ELF-1 (cell line): ENCODE data around the gene TMEM132E.

Source experiments
- DNase-seq: peaks from one replicate; pipeline ENCODE4 v3.0.0-alpha.2; 2016; ENCODE audit warnings: low read depth, low spot score

Gene TMEM132E

GRCh38 chr17:34569591-34569990 lies 9.8 kb upstream of the TMEM132E start:
- no peak for DNase-seq

GRCh38 chr17:34570506-34570905 lies 8.9 kb upstream of the TMEM132E start:
- no peak for DNase-seq

GRCh38 chr17:34571428-34572130 lies 7.8 kb upstream of the TMEM132E start:
- no peak for DNase-seq

DNA sequence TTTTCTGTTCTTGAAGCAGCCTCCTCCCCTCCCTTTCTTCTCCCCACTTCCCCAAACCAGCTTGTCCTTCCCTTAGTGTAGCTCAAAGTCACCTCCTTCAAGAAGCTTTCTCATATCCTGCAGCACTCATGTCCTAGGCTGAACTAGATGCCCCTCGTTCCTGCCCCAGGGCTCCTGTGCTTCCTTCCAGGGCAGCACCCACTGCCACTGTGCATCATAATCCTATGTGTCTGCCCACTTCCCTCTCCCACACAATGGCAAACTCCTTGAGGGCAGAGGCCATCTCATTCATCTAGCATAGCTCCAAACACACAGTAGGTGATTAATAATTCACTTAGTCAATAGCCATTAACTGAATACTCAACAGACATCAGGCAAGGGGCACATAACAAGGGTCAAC lies 6.9 kb upstream of the TMEM132E start:
- no peak for DNase-seq

GRCh38 chr17:34575182-34575581 lies 4.2 kb upstream of the TMEM132E start:
- no peak for DNase-seq

GRCh38 chr17:34578016-34578415 lies 1.4 kb upstream of the TMEM132E start:
- DNase-seq, result peak; percentile 63

GRCh38 chr17:34578656-34579016 lies 746 bp upstream of the TMEM132E start:
- no peak for DNase-seq

- DNase-seq, result peak; percentile 65
These were observed 750 bp downstream of the TMEM132E start for GRCh38 chr17:34579979-34580684.

DNA sequence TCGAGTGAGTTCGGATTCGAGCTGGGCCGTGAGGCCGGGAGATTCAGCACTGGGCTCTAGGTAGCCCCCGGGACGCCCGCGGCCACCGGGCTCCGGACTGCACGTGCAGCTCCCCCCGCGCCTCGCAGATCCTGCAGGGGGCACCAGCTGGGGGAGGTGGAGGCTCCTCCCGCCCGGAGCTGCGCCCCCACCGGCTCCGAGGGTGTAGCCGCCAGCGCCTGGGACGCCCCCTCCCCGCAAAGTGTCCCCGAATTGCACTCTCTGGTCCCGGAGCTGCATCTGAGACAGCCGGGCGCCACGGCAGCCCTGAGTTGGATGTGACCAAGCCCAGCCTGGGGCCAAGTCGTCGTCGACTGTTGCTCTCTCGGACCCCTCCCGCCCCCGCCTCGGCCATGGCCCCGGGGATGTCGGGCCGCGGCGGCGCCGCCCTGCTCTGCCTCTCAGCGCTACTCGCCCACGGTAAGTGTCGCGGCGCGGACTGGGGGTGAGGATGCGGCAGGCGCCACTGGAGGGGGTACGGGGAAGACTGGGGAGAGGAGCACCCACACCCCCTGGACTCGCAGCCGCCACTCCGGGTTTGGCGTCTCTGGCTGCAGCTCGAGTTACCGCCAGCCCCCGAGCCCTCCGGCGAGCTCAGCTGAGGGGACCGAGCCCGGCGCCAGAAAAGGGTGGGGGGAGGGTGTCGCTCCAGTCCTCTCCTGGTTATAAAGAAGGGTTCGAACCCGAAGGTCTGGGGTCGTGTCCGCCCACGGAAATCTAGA lies 1.5 kb downstream of the TMEM132E start:
- peak; percentile 51 for DNase-seq

DNA sequence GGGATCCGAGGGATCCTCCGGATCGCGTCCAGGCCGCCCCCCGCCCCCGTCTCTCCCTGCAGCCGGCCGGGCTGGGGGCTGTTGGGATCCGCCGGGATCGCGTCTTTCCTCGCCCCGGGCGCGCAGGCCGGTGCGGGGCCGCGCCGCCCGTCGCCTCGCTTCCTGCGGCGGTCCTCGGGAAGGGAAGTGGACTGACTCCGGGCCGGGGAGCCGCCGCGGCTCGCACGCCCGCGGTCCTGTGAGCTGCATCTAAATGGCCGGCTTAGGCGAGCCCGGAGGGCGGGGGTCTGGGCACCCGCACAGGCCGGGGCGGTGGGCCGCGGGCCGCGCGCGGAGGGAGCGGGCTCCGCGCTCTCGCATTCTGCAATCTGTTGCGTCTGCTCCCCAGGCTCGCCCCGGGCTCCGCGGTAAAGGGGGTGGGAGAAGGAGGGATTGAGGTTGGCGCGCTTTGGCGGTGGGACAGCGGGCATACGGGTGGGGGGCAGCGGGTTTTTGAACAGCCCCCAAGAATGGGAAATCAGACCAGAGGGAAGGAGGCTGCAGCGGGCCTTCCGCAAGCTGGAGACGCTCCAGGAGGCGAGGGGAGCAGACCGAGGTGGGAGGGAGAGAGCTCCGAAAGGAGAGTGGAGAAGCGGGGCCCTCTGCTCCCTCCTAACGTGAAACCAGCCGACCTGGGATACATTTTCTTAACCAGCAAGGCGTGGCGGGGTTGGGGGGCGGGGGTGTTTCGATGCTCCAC lies 2.2 kb downstream of the TMEM132E start:
- no peak for DNase-seq

GRCh38 chr17:34582185-34582900 lies 3.0 kb downstream of the TMEM132E start:
- DNase-seq, result no peak

DNA sequence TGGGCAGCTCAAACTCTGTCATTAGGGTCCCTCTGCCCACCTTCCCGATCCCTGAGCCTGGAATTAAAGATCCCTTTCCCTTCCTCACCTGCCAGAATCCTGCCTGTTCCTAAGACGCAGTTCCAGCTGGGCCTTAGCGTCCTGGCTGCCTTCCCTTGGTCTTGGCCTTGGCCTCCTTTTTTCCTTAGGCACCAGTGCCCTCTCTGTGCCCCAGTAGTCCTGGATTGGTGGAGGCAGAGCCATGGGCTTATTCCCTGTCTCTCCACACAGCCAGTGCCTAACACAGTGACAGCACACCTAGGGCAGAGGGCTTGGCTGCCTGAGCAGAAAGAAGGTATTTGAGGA lies 3.5 kb downstream of the TMEM132E start:
- DNase-seq, result no peak

GRCh38 chr17:34584805-34585416 lies 5.5 kb downstream of the TMEM132E start:
- no peak for DNase-seq

- DNase-seq, result no peak
These were observed 7.0 kb downstream of the TMEM132E start for GRCh38 chr17:34586346-34586846.

GRCh38 chr17:34588266-34588665 lies 8.9 kb downstream of the TMEM132E start:
- no peak for DNase-seq

DNA sequence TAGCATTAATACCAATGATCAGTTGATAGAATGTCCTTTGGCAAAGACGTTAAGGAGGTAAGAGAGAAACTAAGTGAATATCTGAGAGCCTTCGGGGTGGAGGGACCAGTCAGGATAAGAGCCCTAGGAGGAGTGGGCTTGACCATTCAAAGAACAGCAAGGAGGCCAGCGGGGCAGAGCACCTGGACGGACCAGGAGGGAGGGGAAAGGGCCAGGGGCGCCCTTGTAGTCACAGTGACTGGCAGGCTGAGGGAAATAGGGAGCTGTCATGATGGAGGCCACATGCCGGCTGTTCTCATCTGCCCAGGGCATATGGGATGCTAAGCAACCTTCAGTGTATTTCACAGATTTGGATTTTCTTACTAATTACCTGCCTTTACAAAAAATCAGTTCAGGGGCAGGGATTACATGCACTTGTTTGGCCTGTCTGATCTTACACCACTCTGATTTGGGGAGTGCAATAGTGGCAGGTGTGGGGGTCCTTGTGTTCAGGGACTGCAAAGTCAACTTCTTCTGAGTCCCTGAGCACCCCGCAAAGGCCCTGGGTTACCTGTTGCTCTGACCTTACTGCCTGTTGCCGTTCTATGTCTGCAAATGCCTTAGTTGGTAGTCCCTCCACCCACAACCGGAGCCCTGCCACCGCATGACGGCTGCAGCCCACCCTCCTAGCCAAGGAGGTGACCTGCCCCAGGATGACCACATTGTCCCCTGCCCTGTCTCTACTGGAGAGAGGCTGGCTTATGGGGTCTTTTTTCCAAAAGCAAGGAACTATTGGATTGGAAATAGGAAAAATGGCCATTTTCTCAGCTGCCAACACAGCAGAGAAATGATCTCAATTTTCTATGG lies 10.0 kb downstream of the TMEM132E start:
- DNase-seq, result no peak

DNA sequence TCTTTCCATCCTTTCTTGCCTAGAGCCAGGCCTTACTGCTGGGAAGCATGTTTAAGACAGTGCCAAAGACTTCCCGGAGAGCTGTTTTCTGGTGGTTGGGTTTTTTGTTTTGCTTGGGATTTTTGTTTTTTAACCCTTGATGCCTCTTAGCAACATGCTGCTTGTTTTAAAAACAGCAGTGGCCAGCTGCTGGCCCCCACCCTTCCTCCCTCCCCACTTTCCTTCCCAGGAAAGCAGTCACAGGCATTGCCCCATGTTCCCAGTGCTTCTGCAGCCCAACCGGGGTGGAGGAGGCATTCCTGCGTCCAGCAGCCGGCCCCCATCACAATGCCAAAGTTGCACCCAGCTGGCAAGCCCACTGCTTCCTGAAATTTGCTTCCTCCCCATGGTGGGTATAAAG lies 12.6 kb downstream of the TMEM132E start:
- no peak for DNase-seq

GRCh38 chr17:34596920-34597319 lies 17.5 kb downstream of the TMEM132E start:
- no peak for DNase-seq

DNA sequence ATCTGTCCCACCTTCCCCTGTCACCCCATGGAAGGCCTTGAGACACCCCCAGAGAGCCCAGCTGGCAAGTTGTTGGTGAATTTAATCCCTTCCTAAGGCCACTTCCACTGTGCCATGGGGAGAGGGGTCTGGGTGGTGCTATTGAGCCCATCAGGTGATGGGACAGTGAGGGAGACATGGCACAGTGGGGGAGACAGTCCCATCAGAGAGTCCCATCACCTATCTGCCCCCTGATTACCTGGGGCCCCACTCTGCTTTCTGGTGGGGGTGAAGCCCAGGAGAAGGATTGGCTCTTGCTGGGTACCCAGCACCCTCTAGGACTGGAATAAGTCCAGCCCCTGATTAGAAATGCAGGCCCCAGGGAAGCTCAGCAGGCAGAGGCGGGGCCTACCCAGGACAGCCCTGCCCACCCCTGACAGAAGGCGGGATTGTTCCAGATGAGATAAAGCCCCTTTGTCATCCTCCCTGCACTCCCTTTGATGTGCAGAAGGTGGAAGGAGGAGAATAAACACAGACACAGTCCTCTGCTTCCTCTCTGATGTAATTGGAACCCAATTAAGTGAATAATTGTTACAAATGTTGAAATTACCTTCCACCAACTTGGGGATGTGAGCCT lies 18.9 kb downstream of the TMEM132E start:
- peak; percentile 92 for DNase-seq
